Measurements from ENCODE around the gene ROR1.

The ROR1 gene

DNA sequence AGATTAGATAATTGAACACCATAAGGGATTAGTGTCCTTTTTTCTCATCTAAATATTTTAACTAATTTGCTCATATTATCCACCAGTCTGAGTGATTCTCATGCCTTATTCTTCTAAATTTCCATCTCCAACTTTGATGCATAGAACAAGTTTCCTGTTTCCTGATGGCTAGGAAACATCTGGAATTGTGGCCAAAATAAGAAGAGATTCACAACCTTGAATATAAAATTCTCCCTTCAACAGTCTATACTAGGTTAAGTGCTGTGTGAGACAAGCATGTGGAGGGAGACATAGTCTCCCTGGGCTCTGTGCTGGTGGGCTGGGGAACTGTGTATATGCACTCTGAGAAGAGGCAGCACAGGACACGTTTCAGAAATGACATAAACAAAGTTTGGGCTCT lies 21.6 kb upstream of the ROR1 start:
- Histone ChIP-seq H3K9ac (ENCODE audit: insufficient read length) (no peak overlapping the region), H3K27ac (no peak overlapping the region), H3K9me3 (ENCODE audit: low read depth, low read length) (no peaks in the 10 kb centered on the region), H3K4me3 (no peak overlapping the region), H3K36me3 (ENCODE audit: insufficient read depth, low read length) (no peaks in the 10 kb centered on the region)
- TF ChIP-seq EZH2 (IDR thresholded peaks at IDR 0.05) (no peak), POLR2AphosphoS5 (IDR thresholded peaks at IDR 0.05; ENCODE audit: borderline replicate concordance, low read depth, low read length) (no peak), FOXP2 (optimal IDR thresholded peaks at IDR 0.05; ENCODE audit: control extremely low read depth, extremely low read length, insufficient read depth) (no peak)
- no peak for DNase-seq (ENCODE audit: low read depth, low spot score)

DNA sequence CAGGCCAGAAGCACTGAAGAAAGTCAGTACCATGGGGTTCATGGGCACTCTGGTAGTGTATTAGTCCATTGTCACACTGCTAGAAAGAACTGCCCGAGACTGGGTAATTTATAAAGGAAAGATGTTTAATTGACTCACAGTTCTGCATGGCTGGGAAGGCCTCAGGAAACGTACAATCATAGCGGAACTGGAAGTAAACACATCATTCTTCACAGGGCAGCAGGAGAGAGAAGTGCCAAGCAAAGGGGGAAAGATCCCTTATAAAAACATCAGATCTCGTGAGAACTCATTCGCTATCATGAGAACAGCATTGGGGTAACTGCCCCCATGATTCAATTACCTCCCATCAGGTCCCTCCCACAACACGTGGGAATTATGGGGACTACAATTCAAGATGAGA lies 20.2 kb upstream of the ROR1 start:
- no peak overlapping the region for H3K27ac ChIP-seq
- TF ChIP-seq POLR2AphosphoS5 (IDR thresholded peaks at IDR 0.05; ENCODE audit: borderline replicate concordance, low read depth, low read length) (no peak), EZH2 (IDR thresholded peaks at IDR 0.05) (no peak), FOXP2 (optimal IDR thresholded peaks at IDR 0.05; ENCODE audit: control extremely low read depth, extremely low read length, insufficient read depth) (no peak)
- H3K4me3 ChIP-seq = no peak overlapping the region
- no peaks in the 10 kb centered on the region for H3K9me3 ChIP-seq (ENCODE audit: low read depth, low read length)
- H3K9ac ChIP-seq (ENCODE audit: insufficient read length) = no peak overlapping the region
- no peak for DNase-seq (ENCODE audit: low read depth, low spot score)
- H3K36me3 ChIP-seq (ENCODE audit: insufficient read depth, low read length) = no peaks in the 10 kb centered on the region

DNA sequence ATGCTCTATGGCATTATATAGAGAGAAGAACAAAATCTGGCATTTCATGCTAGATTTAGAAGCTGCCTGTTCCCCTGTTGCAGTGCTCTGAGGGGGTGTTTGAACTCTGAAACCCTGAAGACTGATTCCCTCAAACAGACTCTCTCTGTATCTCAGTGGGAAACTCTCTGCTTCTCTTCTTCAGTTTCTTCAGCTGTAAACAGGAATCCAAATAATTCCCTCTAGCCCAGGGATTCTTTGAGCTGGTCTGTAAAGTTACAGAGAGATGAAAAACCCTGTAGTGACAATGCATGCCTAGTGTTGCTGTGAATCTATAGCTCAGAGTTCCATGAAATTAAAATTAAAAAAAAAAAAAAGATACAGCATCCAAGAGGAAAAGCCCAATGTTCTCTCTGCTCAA lies 17.0 kb upstream of the ROR1 start:
- Histone ChIP-seq H3K27ac (no peak overlapping the region), H3K4me3 (no peak overlapping the region), H3K9me3 (ENCODE audit: low read depth, low read length) (no peaks in the 10 kb centered on the region), H3K9ac (ENCODE audit: insufficient read length) (no peak overlapping the region), H3K36me3 (ENCODE audit: insufficient read depth, low read length) (no peaks in the 10 kb centered on the region)
- DNase-seq (ENCODE audit: low read depth, low spot score) = no peak
- TF ChIP-seq POLR2AphosphoS5 (IDR thresholded peaks at IDR 0.05; ENCODE audit: borderline replicate concordance, low read depth, low read length) (no peak), FOXP2 (optimal IDR thresholded peaks at IDR 0.05; ENCODE audit: control extremely low read depth, extremely low read length, insufficient read depth) (no peak), EZH2 (IDR thresholded peaks at IDR 0.05) (no peak)

DNA sequence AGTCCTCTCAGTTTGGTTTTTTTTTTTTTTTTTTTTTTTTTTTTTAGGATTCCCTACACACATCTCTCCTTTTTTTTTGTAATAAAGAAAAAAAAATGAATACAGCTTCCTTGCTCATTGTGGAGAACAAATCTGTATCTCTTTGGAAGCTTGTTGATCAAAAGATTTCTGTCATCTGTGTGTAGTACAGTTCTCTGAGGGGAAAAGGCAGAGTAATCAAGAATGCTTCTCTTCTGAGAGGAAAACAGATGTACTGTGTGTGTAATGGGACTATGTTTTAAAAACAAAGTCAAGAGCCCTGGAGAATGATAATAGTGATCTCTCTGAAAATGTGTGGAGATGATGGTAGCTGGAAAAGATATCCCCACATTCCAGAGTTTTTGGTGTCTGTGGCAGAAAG lies 16.5 kb upstream of the ROR1 start:
- Histone ChIP-seq H3K4me3 (no peak overlapping the region), H3K9me3 (ENCODE audit: low read depth, low read length) (no peaks in the 10 kb centered on the region), H3K9ac (ENCODE audit: insufficient read length) (no peak overlapping the region), H3K36me3 (ENCODE audit: insufficient read depth, low read length) (no peaks in the 10 kb centered on the region), H3K27ac (no peak overlapping the region)
- no peak for DNase-seq (ENCODE audit: low read depth, low spot score)
- TF ChIP-seq FOXP2 (optimal IDR thresholded peaks at IDR 0.05; ENCODE audit: control extremely low read depth, extremely low read length, insufficient read depth) = no peak

DNA sequence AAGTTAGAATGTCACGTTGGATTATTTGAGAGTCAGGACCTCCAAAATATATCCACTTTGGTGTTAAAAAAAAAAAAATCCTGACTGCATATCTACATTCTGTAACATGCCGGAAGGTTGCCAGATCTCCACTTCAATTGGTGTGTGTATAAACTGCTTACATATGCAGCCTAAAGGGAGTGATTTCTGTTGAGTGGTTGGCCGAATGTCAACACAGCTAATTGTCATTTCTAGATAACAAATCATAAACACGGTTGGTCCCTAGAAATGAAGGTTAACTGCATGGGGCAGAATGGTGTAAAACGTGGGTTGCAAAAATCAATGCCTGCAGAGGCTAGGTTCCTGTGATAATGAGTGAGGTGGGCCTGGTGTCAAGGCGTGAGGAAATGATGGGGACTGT lies 15.0 kb upstream of the ROR1 start:
- Histone ChIP-seq H3K9me3 (ENCODE audit: low read depth, low read length) (no peaks in the 10 kb centered on the region), H3K4me3 (no peak overlapping the region), H3K36me3 (ENCODE audit: insufficient read depth, low read length) (no peaks in the 10 kb centered on the region), H3K9ac (ENCODE audit: insufficient read length) (no peak overlapping the region), H3K27ac (no peak overlapping the region)
- no peak for TF ChIP-seq FOXP2 (optimal IDR thresholded peaks at IDR 0.05; ENCODE audit: control extremely low read depth, extremely low read length, insufficient read depth)
- no peak for TF ChIP-seq POLR2AphosphoS5 (IDR thresholded peaks at IDR 0.05; ENCODE audit: borderline replicate concordance, low read depth, low read length)
- no peak for TF ChIP-seq EZH2 (IDR thresholded peaks at IDR 0.05)
- DNase-seq (ENCODE audit: low read depth, low spot score) = no peak

DNA sequence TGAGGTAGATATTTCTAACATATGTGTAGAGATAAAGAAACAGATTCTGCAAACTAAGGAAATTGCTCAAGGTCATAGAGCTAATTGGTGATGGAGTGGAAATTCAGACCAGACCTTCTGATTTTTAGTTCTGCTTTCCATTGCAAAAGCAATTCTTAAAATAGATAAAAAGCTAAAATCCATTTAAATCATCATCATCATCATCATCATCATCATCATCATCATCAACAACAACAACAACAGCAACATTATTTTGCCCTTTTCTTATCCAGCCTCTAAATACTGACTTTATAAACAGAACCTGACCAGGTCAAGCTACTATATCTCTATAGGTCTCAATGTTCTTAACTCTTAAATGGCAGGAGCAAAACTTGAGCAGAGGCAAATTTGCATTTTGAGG lies 14.0 kb upstream of the ROR1 start:
- Histone ChIP-seq H3K36me3 (ENCODE audit: insufficient read depth, low read length) (no peaks in the 10 kb centered on the region), H3K9me3 (ENCODE audit: low read depth, low read length) (no peaks in the 10 kb centered on the region), H3K9ac (ENCODE audit: insufficient read length) (no peak overlapping the region), H3K4me3 (no peak overlapping the region), H3K27ac (no peak overlapping the region)
- DNase-seq (ENCODE audit: low read depth, low spot score) = no peak
- no peak for TF ChIP-seq POLR2AphosphoS5 (IDR thresholded peaks at IDR 0.05; ENCODE audit: borderline replicate concordance, low read depth, low read length)
- no peak for TF ChIP-seq EZH2 (IDR thresholded peaks at IDR 0.05)

DNA sequence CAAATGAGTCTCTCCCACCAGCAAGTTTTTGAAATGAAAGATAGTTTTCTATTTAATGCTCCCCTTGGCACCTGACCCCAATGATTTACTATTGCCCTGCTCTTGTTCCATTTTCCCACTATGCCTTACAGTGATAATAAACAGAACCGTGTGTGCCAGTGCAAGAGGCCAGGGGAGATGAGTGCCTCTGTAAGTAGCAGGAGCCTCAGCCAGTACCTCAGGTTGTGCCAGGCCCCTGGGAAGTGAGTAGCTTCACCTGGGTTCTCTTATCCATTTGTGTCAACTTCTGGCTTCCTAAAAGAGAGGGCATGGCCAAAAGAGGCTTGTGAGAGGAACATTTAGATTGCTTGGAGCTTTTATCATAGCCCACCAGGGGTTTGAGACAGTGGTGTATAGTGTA lies 3.4 kb upstream of the ROR1 start:
- no peak for DNase-seq (ENCODE audit: low read depth, low spot score)
- Histone ChIP-seq H3K9me3 (ENCODE audit: low read depth, low read length) (no peaks in the 10 kb centered on the region), H3K27ac (no peak overlapping the region), H3K9ac (ENCODE audit: insufficient read length) (no peak overlapping the region), H3K36me3 (ENCODE audit: insufficient read depth, low read length) (no peaks in the 10 kb centered on the region), H3K4me3 (no peak overlapping the region)
- TF ChIP-seq POLR2AphosphoS5 (IDR thresholded peaks at IDR 0.05; ENCODE audit: borderline replicate concordance, low read depth, low read length) = no peak
- no peak for TF ChIP-seq FOXP2 (optimal IDR thresholded peaks at IDR 0.05; ENCODE audit: control extremely low read depth, extremely low read length, insufficient read depth)
- TF ChIP-seq EZH2 (IDR thresholded peaks at IDR 0.05) = no peak

DNA sequence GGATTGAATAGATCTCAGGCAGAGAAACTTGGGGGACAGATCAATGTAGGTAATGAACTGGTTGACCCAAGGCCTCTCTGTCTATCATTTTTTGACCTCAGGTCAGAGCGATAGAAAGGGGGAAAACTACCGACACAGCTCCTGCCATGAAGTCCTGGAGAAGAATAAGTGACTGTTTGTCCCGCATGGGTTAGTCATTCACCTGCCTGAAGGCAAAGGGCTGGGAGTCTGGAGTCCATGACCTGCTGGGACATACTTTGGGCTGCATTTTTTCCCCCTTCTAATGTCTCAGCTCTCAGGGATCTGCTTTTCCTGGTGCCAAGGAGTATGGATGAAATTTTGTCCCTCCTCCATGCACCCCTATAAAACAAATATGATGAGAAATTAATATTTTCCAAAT lies 1.6 kb upstream of the ROR1 start:
- Histone ChIP-seq H3K9ac (ENCODE audit: insufficient read length) (no peak overlapping the region), H3K9me3 (ENCODE audit: low read depth, low read length) (no peaks in the 10 kb centered on the region), H3K36me3 (ENCODE audit: insufficient read depth, low read length) (no peaks in the 10 kb centered on the region), H3K4me3 (no peak overlapping the region), H3K27ac (no peak overlapping the region)
- no peak for TF ChIP-seq EZH2 (IDR thresholded peaks at IDR 0.05)
- no peak for TF ChIP-seq FOXP2 (optimal IDR thresholded peaks at IDR 0.05; ENCODE audit: control extremely low read depth, extremely low read length, insufficient read depth)
- TF ChIP-seq POLR2AphosphoS5 (IDR thresholded peaks at IDR 0.05; ENCODE audit: borderline replicate concordance, low read depth, low read length) = no peak
- DNase-seq (ENCODE audit: low read depth, low spot score) = no peak

DNA sequence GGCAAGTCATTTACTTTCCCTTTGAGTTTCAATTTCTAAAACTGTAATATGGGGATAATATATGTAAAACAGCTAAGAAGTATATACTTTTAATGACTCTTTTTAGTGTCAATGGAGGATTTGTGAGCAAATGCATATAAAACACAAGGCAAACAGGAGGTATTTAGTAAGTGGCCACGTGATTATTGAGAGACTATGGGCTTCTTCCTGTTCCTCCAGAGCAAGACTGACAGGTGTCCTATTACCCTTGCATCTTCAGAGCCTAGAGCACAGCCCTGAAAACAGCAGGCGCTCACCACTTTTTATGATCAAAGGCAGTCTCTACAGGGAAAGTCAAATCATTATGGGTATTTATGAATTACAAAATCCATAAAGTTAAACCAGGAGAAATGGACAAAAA lies 941 bp upstream of the ROR1 start:
- Histone ChIP-seq H3K36me3 (ENCODE audit: insufficient read depth, low read length) (no peaks in the 10 kb centered on the region), H3K9me3 (ENCODE audit: low read depth, low read length) (no peaks in the 10 kb centered on the region), H3K9ac (ENCODE audit: insufficient read length) (no peak overlapping the region), H3K4me3 (peak overlapping the region; percentile 92), H3K27ac (no peak overlapping the region)
- DNase-seq (ENCODE audit: low read depth, low spot score) = no peak
- TF ChIP-seq POLR2AphosphoS5 (IDR thresholded peaks at IDR 0.05; ENCODE audit: borderline replicate concordance, low read depth, low read length) = no peak
- TF ChIP-seq EZH2 (IDR thresholded peaks at IDR 0.05) = no peak
- no peak for TF ChIP-seq FOXP2 (optimal IDR thresholded peaks at IDR 0.05; ENCODE audit: control extremely low read depth, extremely low read length, insufficient read depth)

All from SK-N-MC (cell line).